Astrocyte (in vitro differentiated cells and primary cell): Measurements from ENCODE around the gene HOXD9.

Experiments
- CTCF ChIP-seq: IDR thresholded peaks from 2 replicates; pipeline ENCODE4 v1.5.1; 2011; ENCODE audit warnings: low read depth, mild to moderate bottlenecking, inconsistent platforms, low read length, moderate library complexity; ENCODE audit not compliant: insufficient read depth
- EZH2 ChIP-seq: IDR thresholded peaks from 2 replicates; pipeline ENCODE4 v1.6.1; 2012; ENCODE audit warnings: mild to moderate bottlenecking, low read length, inconsistent platforms; ENCODE audit not compliant: insufficient read depth

GRCh38 chr2:176085120-176085788, 37.3 kb upstream of the HOXD9 start:
- TF ChIP-seq CTCF = no peak
- peak; percentile 52 for TF ChIP-seq EZH2
